Adrenal gland (tissue), 5 donors: ENCODE results near the gene BNIP3.

Source experiments
- CTCF ChIP-seq, 6 experiments: fragments of 450-650 bp in 4 of 6; fragments of 200-600 bp in 2 of 6; sonication (generic) in 1 of 6; IDR thresholded peaks; 1 replicate in 5 of 6; 2 replicates in 1 of 6; pipeline versions ENCODE4 v1.5.1 to v1.8.0; 2016 to 2021; ENCODE audit warnings: antibody characterized with exemption in 6 of 6, mild to moderate bottlenecking in 2 of 6, moderate library complexity in 1 of 6
- POLR2A ChIP-seq, 2 donors: fragments of 450-650 bp; IDR thresholded peaks; one replicate each; pipeline ENCODE4 v1.6.1; 2017; ENCODE audit warnings: antibody characterized with exemption in 2 of 2, mild to moderate bottlenecking in 2 of 2, moderate library complexity in 1 of 2
- donor health status: DM: no; HTN: no; CAD: no.

GRCh38 chr10:132016514-132016913, 34.8 kb upstream of the BNIP3 start:
- TF ChIP-seq CTCF (IDR thresholded peaks at IDR 0.05) (no peak), POLR2A (IDR thresholded peaks at IDR 0.05) (no peak)
